Muscle layer of duodenum (tissue), 2 donors: ENCODE results near the gene TMA7.

ENCODE experiments used
- H3K27ac ChIP-seq: one replicate; pipeline ENCODE4 v1.7.0; 2013; ENCODE audit warnings: mild to moderate bottlenecking, low read length
- H3K27me3 ChIP-seq: one replicate; pipeline ENCODE4 v1.7.0; 2013; ENCODE audit warnings: low read depth, mild to moderate bottlenecking, control low read depth, low read length
- H3K36me3 ChIP-seq, 2 donors: one replicate each; pipeline ENCODE4 v1.7.0; 2013; ENCODE audit warnings: low read length in 2 of 2, control low read depth in 1 of 2, mild to moderate bottlenecking in 1 of 2; ENCODE audit not compliant: insufficient read depth in 2 of 2, control insufficient read depth in 1 of 2
- H3K4me1 ChIP-seq, 2 donors: one replicate each; pipeline ENCODE4 v1.7.0; 2013; ENCODE audit warnings: low read length in 2 of 2, mild to moderate bottlenecking in 2 of 2, control low read depth in 1 of 2, moderate library complexity in 1 of 2; ENCODE audit not compliant: insufficient read depth in 2 of 2, control insufficient read depth in 1 of 2
- H3K4me3 ChIP-seq, 2 donors: one replicate each; pipeline ENCODE4 v1.7.0; 2013; ENCODE audit warnings: low read length in 2 of 2, low read depth in 1 of 2, mild to moderate bottlenecking in 1 of 2
- H3K9me3 ChIP-seq, 2 donors: one replicate each; pipeline ENCODE4 v1.7.0; 2013; ENCODE audit warnings: low read length in 2 of 2, control low read depth in 1 of 2, mild to moderate bottlenecking in 1 of 2; ENCODE audit not compliant: control insufficient read depth in 1 of 2
- donor health status: healthy.

Gene TMA7

GRCh38 chr3:48411041-48411588 is 28.9 kb upstream of the TMA7 start:
- Histone ChIP-seq H3K9me3 (no peaks in the 10 kb centered on the region), H3K36me3 (peaks cover 37 to 83% of the 10 kb centered on the region in 2 donors), H3K27ac (no peak overlapping the region), H3K27me3 (no peaks in the 10 kb centered on the region), H3K4me3 (no peak overlapping the region), H3K4me1 (peaks cover 0 to 7% of the 10 kb centered on the region in 2 donors)

GRCh38 chr3:48411606-48412374 is 28.3 kb upstream of the TMA7 start:
- no peak overlapping the region for H3K27ac ChIP-seq
- no peaks in the 10 kb centered on the region for H3K27me3 ChIP-seq
- H3K4me1 ChIP-seq: peaks cover 0 to 7% of the 10 kb centered on the region in 2 donors
- peaks cover 31 to 82% of the 10 kb centered on the region in 2 donors for H3K36me3 ChIP-seq
- no peaks in the 10 kb centered on the region for H3K9me3 ChIP-seq
- H3K4me3 ChIP-seq: no peak overlapping the region

- Histone ChIP-seq H3K27me3 (no peaks in the 10 kb centered on the region), H3K27ac (no peak overlapping the region), H3K9me3 (no peaks in the 10 kb centered on the region), H3K4me1 (peaks cover 0 to 7% of the 10 kb centered on the region in 2 donors), H3K4me3 (no peak overlapping the region), H3K36me3 (peaks cover 24 to 82% of the 10 kb centered on the region in 2 donors)
These were observed 27.6 kb upstream of the TMA7 start for GRCh38 chr3:48412375-48413001.

- H3K36me3 ChIP-seq: peaks cover 20 to 87% of the 10 kb centered on the region in 2 donors
These were observed 27.0 kb upstream of the TMA7 start for GRCh38 chr3:48413086-48413485.

GRCh38 chr3:48413611-48414010 is 26.4 kb upstream of the TMA7 start:
- Histone ChIP-seq H3K4me3 (no peak overlapping the region), H3K36me3 (peaks cover 20 to 87% of the 10 kb centered on the region in 2 donors), H3K27ac (no peak overlapping the region)

More at GRCh38 chr3:48413086-48413485, 27.0 kb upstream of the TMA7 start:
- Histone ChIP-seq H3K27me3 (no peaks in the 10 kb centered on the region), H3K4me1 (peaks cover 0 to 7% of the 10 kb centered on the region in 2 donors), H3K9me3 (no peaks in the 10 kb centered on the region), H3K4me3 (no peak overlapping the region), H3K27ac (no peak overlapping the region)

GRCh38 chr3:48414376-48415250 is 25.4 kb upstream of the TMA7 start:
- Histone ChIP-seq H3K9me3 (no peaks in the 10 kb centered on the region), H3K27ac (no peak overlapping the region), H3K4me3 (no peak overlapping the region), H3K36me3 (peaks cover 25 to 86% of the 10 kb centered on the region in 2 donors), H3K27me3 (no peaks in the 10 kb centered on the region), H3K4me1 (peaks cover 0 to 7% of the 10 kb centered on the region in 2 donors)

More at GRCh38 chr3:48413611-48414010, 26.4 kb upstream of the TMA7 start:
- Histone ChIP-seq H3K4me1 (peaks cover 0 to 7% of the 10 kb centered on the region in 2 donors), H3K9me3 (no peaks in the 10 kb centered on the region), H3K27me3 (no peaks in the 10 kb centered on the region)

- Histone ChIP-seq H3K4me3 (no peak overlapping the region), H3K27me3 (no peaks in the 10 kb centered on the region), H3K9me3 (no peaks in the 10 kb centered on the region), H3K27ac (no peak overlapping the region), H3K36me3 (peaks cover 25 to 84% of the 10 kb centered on the region in 2 donors), H3K4me1 (peaks cover 0 to 7% of the 10 kb centered on the region in 2 donors)
These were observed 24.7 kb upstream of the TMA7 start for GRCh38 chr3:48415251-48415953.

GRCh38 chr3:48416091-48416505 is 24.0 kb upstream of the TMA7 start:
- H3K27me3 ChIP-seq: no peaks in the 10 kb centered on the region
- H3K4me1 ChIP-seq: peaks cover 0 to 7% of the 10 kb centered on the region in 2 donors
- no peaks in the 10 kb centered on the region for H3K9me3 ChIP-seq
- H3K36me3 ChIP-seq: peaks cover 19 to 77% of the 10 kb centered on the region in 2 donors
- H3K4me3 ChIP-seq: no peak overlapping the region
- H3K27ac ChIP-seq: no peak overlapping the region

GRCh38 chr3:48416546-48416945 is 23.5 kb upstream of the TMA7 start:
- Histone ChIP-seq H3K9me3 (no peaks in the 10 kb centered on the region), H3K4me3 (no peak overlapping the region), H3K27ac (no peak overlapping the region), H3K27me3 (no peaks in the 10 kb centered on the region), H3K4me1 (peaks cover 0 to 7% of the 10 kb centered on the region in 2 donors), H3K36me3 (peaks cover 14 to 72% of the 10 kb centered on the region in 2 donors)

GRCh38 chr3:48417529-48418108 is 22.4 kb upstream of the TMA7 start:
- Histone ChIP-seq H3K4me3 (no peak overlapping the region), H3K9me3 (no peaks in the 10 kb centered on the region), H3K36me3 (peaks cover 5 to 61% of the 10 kb centered on the region in 2 donors), H3K4me1 (peaks cover 0 to 13% of the 10 kb centered on the region in 2 donors), H3K27ac (no peak overlapping the region), H3K27me3 (no peaks in the 10 kb centered on the region)
